Vagina (tissue), 2 donors: ENCODE data around the gene SMPD2. TPM values are rescaled to one million over a fixed set of nuclear protein-coding genes. Genes with fewer than 3 reads are reported as not detected.

ENCODE experiments used
- DNase-seq, 2 donors: peaks; one replicate each; pipeline ENCODE4 v3.0.0-alpha.2; 2017; ENCODE audit errors: extremely low spot score in 2 of 2
- H3K27ac ChIP-seq: fragments of 200-600 bp; sonication (generic); one replicate; pipeline ENCODE4 v1.5.1; 2019
- H3K27me3 ChIP-seq: fragments of 200-600 bp; sonication (generic); one replicate; pipeline ENCODE4 v1.5.1; 2019
- H3K36me3 ChIP-seq, 2 donors: fragments of 200-600 bp; sonication (generic); one replicate each; pipeline ENCODE4 v1.5.1; 2017 to 2019
- H3K4me1 ChIP-seq: fragments of 200-600 bp; sonication (generic); one replicate; pipeline ENCODE4 v1.5.1; 2019
- H3K4me3 ChIP-seq, 2 donors: fragments of 200-600 bp; sonication (generic); 1 replicate in 1 of 2; 2 replicates in 1 of 2; pipeline ENCODE4 v1.5.1; 2016 to 2019
- H3K9me3 ChIP-seq: fragments of 200-600 bp; sonication (generic); one replicate; pipeline ENCODE4 v1.5.1; 2019
- CTCF ChIP-seq, 3 experiments: fragments of 450-650 bp in 2 of 3; fragments of 200-600 bp in 1 of 3; sonication (generic) in 1 of 3; IDR thresholded peaks; one replicate each; pipeline ENCODE4 v1.5.1; 2017 to 2019; ENCODE audit warnings: antibody characterized with exemption in 3 of 3, mild to moderate bottlenecking in 2 of 3, moderate library complexity in 2 of 3
- POLR2A ChIP-seq, 2 donors: fragments of 450-650 bp; IDR thresholded peaks; one replicate each; pipeline ENCODE4 v1.6.1; 2017; ENCODE audit warnings: antibody characterized with exemption in 2 of 2, mild to moderate bottlenecking in 2 of 2, moderate library complexity in 2 of 2
- POLR2AphosphoS5 ChIP-seq, 2 donors: sonication (generic); formaldehyde crosslinking; IDR thresholded peaks; one replicate each; pipeline ENCODE4 v1.9.0; 2017; ENCODE audit warnings: antibody characterized with exemption in 2 of 2, mild to moderate bottlenecking in 2 of 2, low read depth in 1 of 2; ENCODE audit not compliant: insufficient read depth in 1 of 2
- intact Hi-C: fragments of 100-400 bp; cut with DNase I; formaldehyde crosslinking; loops from one replicate; pipeline ENCODE4 v1.15.1; 2023
- total RNA-seq: library from RNA; depleted of rRNA; stranded (reverse); fragments of >200 nt; gene quantifications from one replicate; pipeline ENCODE4 v1.2.3, GENCODE V29; 2016

The SMPD2 gene
- total RNA-seq, 1 donor from 2014 or later, result 21.4 TPM

GRCh38 chr6:109473120-109473519 lies 32.6 kb downstream of the SMPD2 start:
- intact Hi-C loops, result no loop called here

GRCh38 chr6:109474995-109475394 lies 34.5 kb downstream of the SMPD2 start:
- peaks cover 38% of the 10 kb centered on the region for H3K4me1 ChIP-seq
- H3K4me3 ChIP-seq, result no peak overlapping the region
- no peak for DNase-seq
- TF ChIP-seq POLR2A (IDR thresholded peaks at IDR 0.05) (no peak), POLR2AphosphoS5 (IDR thresholded peaks at IDR 0.05; ENCODE audit: insufficient read depth in 1 of 2, low read depth in 1 of 2) (no peak), CTCF (IDR thresholded peaks at IDR 0.05) (no peak)
- no peaks in the 10 kb centered on the region for H3K9me3 ChIP-seq
- intact Hi-C loops, result no loop called here
- H3K36me3 ChIP-seq, result peaks cover 0 to 49% of the 10 kb centered on the region in 2 donors
- H3K27me3 ChIP-seq, result no peaks in the 10 kb centered on the region
- no peak overlapping the region for H3K27ac ChIP-seq

More at GRCh38 chr6:109473120-109473519, 32.6 kb downstream of the SMPD2 start:
- Histone ChIP-seq H3K27me3 (no peaks in the 10 kb centered on the region), H3K4me3 (no peak overlapping the region), H3K27ac (no peak overlapping the region), H3K36me3 (peaks cover 0 to 49% of the 10 kb centered on the region in 2 donors), H3K9me3 (no peaks in the 10 kb centered on the region), H3K4me1 (peaks cover 19% of the 10 kb centered on the region)
- no peak for TF ChIP-seq POLR2AphosphoS5 (IDR thresholded peaks at IDR 0.05; ENCODE audit: insufficient read depth in 1 of 2, low read depth in 1 of 2)
- TF ChIP-seq CTCF (IDR thresholded peaks at IDR 0.05), result no peak
- TF ChIP-seq POLR2A (IDR thresholded peaks at IDR 0.05), result no peak
- DNase-seq, result no peak

- TF ChIP-seq POLR2AphosphoS5 (IDR thresholded peaks at IDR 0.05; ENCODE audit: insufficient read depth in 1 of 2, low read depth in 1 of 2), result no peak
- no peak for TF ChIP-seq CTCF (IDR thresholded peaks at IDR 0.05)
- no peak for TF ChIP-seq POLR2A (IDR thresholded peaks at IDR 0.05)
- H3K27ac ChIP-seq, result no peak overlapping the region
- no peak for DNase-seq
- peaks cover 0 to 45% of the 10 kb centered on the region in 2 donors for H3K36me3 ChIP-seq
- intact Hi-C loops, result no loop called here
- H3K4me1 ChIP-seq, result peaks cover 44% of the 10 kb centered on the region
- no peaks in the 10 kb centered on the region for H3K9me3 ChIP-seq
- H3K4me3 ChIP-seq, result no peak overlapping the region
- H3K27me3 ChIP-seq, result no peaks in the 10 kb centered on the region
Measured at GRCh38 chr6:109475625-109476024, 35.1 kb downstream of the SMPD2 start.

DNA sequence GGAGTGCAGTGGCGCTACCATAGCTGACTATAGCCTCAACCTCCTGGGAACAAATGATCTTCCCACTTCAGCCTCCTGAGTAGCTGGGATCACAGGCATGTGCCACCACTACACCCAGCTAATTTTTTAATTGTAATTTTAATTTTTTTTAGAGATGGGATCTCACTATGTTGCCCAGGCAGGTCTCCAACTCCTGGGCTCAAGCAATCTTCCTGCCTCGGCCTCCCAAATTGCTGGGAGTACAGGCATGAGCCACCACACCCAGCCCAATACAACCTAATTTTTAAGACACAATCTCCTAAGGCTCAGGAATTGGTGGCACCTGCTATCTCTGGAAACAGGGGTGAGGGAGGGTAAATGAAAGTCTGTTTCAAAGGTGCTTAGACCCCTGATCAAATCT lies 36.7 kb downstream of the SMPD2 start:
- Histone ChIP-seq H3K27me3 (no peaks in the 10 kb centered on the region), H3K9me3 (no peaks in the 10 kb centered on the region), H3K27ac (no peak overlapping the region), H3K4me1 (peaks cover 59% of the 10 kb centered on the region), H3K4me3 (no peak overlapping the region), H3K36me3 (peaks cover 0 to 34% of the 10 kb centered on the region in 2 donors)
- peak in 1 of 2 donors; percentile 25 for DNase-seq
- no peak for TF ChIP-seq POLR2AphosphoS5 (IDR thresholded peaks at IDR 0.05; ENCODE audit: insufficient read depth in 1 of 2, low read depth in 1 of 2)
- TF ChIP-seq CTCF (IDR thresholded peaks at IDR 0.05), result no peak
- TF ChIP-seq POLR2A (IDR thresholded peaks at IDR 0.05), result no peak
- intact Hi-C loops, result no loop called here

DNA sequence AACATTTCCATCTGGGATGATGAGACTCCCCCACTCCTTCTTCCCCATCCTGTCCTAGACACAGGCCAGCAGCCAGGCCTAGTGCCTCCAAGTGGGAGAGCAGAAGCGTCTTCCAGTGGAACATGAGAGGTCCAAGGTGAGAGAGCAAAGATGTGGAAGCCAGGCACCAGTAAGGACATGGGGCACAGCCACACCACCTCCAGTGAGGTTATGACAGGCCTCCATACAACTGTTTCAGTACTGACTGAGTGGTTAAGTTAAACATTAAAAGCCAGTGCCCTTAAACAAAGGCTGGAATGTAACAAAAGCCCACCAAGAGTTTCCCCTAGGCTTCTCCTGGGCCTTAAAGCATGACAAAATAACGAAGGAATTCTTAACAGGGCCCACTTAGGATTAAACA lies 37.2 kb downstream of the SMPD2 start:
- no peaks in the 10 kb centered on the region for H3K27me3 ChIP-seq
- H3K27ac ChIP-seq, result peak overlapping the region; percentile 33
- no peak for TF ChIP-seq CTCF (IDR thresholded peaks at IDR 0.05)
- TF ChIP-seq POLR2A (IDR thresholded peaks at IDR 0.05), result no peak
- TF ChIP-seq POLR2AphosphoS5 (IDR thresholded peaks at IDR 0.05; ENCODE audit: insufficient read depth in 1 of 2, low read depth in 1 of 2), result no peak
- intact Hi-C loops, result no loop called here
- H3K4me3 ChIP-seq, result no peak overlapping the region
- H3K9me3 ChIP-seq, result no peaks in the 10 kb centered on the region
- H3K36me3 ChIP-seq, result peaks cover 0 to 29% of the 10 kb centered on the region in 2 donors
- DNase-seq, result peak; percentile 52 to 69
- H3K4me1 ChIP-seq, result peaks cover 60% of the 10 kb centered on the region
